Cardiac fibroblast (primary cell): ENCODE data around the gene GARS1.

Experiments
- DNase-seq, 2 donors: peaks; one replicate each; pipeline versions ENCODE4 v3.0.0 to v3.0.0-alpha.2; 2010; ENCODE audit warnings: low read depth in 2 of 2
- H3K4me3 ChIP-seq, 2 donors: replicated peaks in 1 of 2; 1 replicate in 1 of 2; 2 replicates in 1 of 2; pipeline ENCODE4 v1.5.1; 2011; ENCODE audit warnings: low read depth in 2 of 2, low read length in 2 of 2, mild to moderate bottlenecking in 2 of 2, moderate library complexity in 1 of 2
- TF ChIP-seq, protein P1 (sequence below): IDR thresholded peaks from one replicate; pipeline ENCODE4 v1.5.1; 2011; ENCODE audit warnings: low read depth, mild to moderate bottlenecking, low read length, inconsistent platforms

The GARS1 gene

DNA sequence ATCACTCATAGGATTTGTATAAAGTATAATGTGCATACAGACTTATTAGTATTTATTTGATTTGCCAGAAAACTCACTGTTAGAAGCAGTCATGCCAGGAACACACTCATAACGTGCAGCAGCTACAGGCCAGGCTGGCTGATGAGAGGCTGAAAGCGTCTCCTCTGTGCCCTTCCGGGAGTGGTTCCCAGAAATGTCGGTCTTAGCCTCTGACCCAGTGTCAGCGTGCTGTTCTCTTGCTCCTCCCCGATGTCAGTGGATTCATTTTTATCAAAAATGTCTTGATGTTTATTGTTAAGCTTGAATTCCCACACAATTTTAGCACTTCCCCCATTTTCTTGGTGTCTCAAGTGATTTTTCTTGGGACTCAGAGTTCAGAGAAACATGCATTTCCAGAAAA, 33.3 kb upstream of the GARS1 start:
- DNase-seq, result no peak
- H3K4me3 ChIP-seq, result no peak overlapping the region
- TF ChIP-seq, protein P1, sequence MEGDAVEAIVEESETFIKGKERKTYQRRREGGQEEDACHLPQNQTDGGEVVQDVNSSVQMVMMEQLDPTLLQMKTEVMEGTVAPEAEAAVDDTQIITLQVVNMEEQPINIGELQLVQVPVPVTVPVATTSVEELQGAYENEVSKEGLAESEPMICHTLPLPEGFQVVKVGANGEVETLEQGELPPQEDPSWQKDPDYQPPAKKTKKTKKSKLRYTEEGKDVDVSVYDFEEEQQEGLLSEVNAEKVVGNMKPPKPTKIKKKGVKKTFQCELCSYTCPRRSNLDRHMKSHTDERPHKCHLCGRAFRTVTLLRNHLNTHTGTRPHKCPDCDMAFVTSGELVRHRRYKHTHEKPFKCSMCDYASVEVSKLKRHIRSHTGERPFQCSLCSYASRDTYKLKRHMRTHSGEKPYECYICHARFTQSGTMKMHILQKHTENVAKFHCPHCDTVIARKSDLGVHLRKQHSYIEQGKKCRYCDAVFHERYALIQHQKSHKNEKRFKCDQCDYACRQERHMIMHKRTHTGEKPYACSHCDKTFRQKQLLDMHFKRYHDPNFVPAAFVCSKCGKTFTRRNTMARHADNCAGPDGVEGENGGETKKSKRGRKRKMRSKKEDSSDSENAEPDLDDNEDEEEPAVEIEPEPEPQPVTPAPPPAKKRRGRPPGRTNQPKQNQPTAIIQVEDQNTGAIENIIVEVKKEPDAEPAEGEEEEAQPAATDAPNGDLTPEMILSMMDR, result no peak

DNA sequence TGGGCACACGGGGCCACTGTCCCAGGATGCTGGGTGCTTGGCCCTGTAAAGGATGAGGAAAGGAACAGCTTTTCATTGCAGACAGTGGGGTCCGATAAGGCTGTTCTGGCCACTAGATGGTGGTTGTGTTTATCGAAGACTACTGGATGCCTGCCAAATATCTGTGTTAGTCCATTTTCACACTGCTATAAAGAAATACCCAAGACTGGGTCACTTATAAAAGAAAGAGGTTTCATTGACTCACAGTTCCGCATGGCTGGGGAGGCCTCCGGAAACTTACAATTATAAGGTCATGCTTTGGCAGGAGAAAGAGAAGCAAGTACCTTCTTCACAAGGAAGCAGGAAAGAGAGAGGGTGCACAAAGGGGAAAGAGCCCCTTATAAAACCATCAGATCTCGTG, 32.2 kb upstream of the GARS1 start:
- no peak overlapping the region for H3K4me3 ChIP-seq
- DNase-seq, result peak; percentile 59 to 73
- TF ChIP-seq, protein P1, result peak; percentile 4

DNA sequence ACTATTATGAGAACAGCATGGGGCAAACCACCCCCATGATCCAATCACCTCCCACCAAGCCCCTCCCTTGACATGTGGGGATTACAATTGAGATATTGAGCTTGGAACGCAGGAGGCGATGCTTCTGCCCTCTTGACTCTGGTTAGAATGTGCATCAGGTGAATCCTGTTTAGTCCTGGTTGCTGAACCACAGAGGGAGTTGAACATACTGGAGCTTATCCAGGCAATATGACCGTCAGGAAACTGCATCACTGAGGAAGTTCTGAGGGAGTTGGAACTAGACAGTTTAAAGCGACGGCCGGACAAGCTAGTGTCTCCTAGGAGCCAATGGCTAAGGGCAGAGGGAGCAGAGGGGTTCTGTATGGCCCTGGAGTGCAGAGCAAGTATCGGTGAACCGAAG, 31.8 kb upstream of the GARS1 start:
- DNase-seq, result no peak
- H3K4me3 ChIP-seq, result no peak overlapping the region
- TF ChIP-seq, protein P1, result no peak

DNA sequence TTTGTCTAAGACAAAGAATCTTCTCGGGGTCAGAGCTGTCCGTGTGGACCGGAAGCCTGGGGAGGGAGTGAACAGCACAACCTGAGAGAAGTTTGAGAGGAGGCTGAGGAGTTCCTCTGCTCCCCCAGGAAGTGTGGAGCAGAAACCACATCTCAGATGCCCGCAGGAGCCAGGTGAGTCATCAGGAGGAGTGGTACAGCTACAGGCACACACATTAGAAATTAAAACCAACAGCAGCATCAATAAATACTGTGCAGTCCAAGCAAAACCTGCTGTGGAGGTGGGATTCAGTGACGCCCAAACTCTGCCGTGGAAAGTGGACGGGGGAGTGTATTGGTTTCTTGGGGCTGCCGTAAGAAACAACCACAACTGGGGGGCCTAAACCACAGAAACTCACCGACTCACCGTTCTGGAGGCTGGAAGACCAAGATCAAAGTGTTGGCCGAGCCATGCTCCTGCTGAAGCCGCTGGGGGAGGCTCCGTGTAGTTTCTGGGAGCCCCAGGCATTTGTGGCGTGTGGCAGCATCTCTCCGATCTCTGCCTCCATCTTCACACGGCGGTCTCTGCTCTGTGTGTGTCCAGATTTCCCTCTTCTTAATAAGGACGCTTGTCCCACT, 31.2 kb upstream of the GARS1 start:
- peak in 1 of 2 donors; percentile 45 for DNase-seq
- TF ChIP-seq, protein P1, result no peak

DNA sequence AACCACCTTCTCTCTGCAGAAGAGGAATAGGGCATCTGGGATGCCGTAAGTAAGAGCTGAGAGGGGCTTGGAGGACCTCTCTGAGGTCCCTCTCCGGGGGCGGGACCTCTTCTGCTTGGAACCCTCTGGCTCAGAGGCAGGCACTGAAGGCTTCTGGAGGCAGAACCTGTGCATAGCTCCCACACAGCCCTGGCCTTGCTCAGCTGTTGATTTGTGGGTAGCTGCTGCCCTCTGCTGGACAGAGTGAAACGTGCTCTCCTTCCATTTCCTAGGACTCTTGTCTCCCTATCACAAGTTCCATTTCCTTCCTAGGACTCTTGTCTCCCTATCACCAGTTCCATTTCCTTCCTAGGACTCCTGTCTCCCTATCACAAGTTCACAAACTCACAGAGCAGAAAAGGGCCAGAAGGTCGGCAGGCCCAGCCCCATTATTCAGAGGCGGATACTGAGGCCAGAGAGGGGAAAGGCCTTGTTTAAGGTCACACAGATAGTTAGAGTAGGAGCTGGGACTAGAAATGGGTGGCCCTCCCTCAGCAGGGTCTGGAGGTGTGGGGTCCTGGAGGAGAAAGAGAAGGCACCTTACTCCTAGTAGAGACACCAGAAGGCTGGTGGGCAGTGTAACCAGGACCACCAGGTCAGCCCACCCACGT, 30.3 kb upstream of the GARS1 start:
- TF ChIP-seq, protein P1, result peak; percentile 76

More for the DNA sequence above, 31.2 kb upstream of the GARS1 start:
- no peak overlapping the region for H3K4me3 ChIP-seq

DNA sequence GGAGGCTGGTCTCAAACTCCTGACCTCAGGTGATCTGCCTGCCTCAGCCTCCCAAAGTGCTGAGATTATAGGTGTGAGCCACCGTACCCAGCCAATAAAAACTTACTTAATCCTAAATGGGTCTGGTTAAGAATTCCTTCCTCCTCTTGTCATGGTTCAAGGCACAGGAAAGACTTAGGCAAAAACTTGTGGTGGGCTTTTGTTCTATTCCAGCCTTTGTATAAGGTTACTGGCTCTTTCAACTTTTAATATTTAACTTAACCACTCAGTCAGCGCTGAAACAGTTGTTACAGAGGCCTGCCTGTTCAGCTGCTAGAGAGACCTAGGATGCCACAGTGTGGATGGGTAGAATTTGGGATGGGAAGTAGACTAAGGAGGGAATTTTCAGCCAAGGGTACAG, 28.1 kb upstream of the GARS1 start:
- TF ChIP-seq, protein P1, result no peak
- no peak overlapping the region for H3K4me3 ChIP-seq
- DNase-seq, result no peak

More for the DNA sequence above, 30.3 kb upstream of the GARS1 start:
- no peak overlapping the region for H3K4me3 ChIP-seq
- peak; percentile 91 to 92 for DNase-seq
